SU-DHL-6 (cell line): ENCODE data around the gene ZFX.

Experiments
- H2AFZ ChIP-seq: fragments of 200-600 bp; sonication (generic); 2 replicates; pipeline ENCODE4 v1.6.1; 2014; ENCODE audit warnings: low read depth, mild to moderate bottlenecking, moderate library complexity, mixed read lengths, antibody characterized with exemption, low read length; ENCODE audit not compliant: severe bottlenecking
- H3F3A ChIP-seq: fragments of 200-600 bp; shearing (Covaris generic); 2 replicates; pipeline ENCODE4 v1.6.0; 2016; ENCODE audit warnings: antibody characterized with exemption, mild to moderate bottlenecking; ENCODE audit not compliant: insufficient read depth
- H3K27ac ChIP-seq: fragments of 200-600 bp; sonication (generic); 2 replicates; pipeline ENCODE4 v1.5.1; 2016; ENCODE audit warnings: low read depth, mild to moderate bottlenecking, low read length, moderate library complexity, mixed read lengths
- H3K27me3 ChIP-seq: fragments of 200-600 bp; sonication (generic), shearing (Covaris generic); 2 replicates; pipeline ENCODE4 v1.6.0; 2014; ENCODE audit warnings: mild to moderate bottlenecking, low read length
- H3K36me3 ChIP-seq: fragments of 200-600 bp; sonication (generic); 2 replicates; pipeline ENCODE4 v1.6.1; 2014; ENCODE audit warnings: mild to moderate bottlenecking, low read length, mixed read lengths
- H3K4me2 ChIP-seq: fragments of 300-600, 200-600 bp; shearing (Covaris generic), sonication (generic); 2 replicates; pipeline ENCODE4 v1.6.0; 2014; ENCODE audit warnings: low read length, low read depth, mild to moderate bottlenecking; ENCODE audit not compliant: poor library complexity, severe bottlenecking
- H3K4me3 ChIP-seq: fragments of 200-600 bp; sonication (generic); 2 replicates; pipeline ENCODE4 v1.5.1; 2014; ENCODE audit warnings: antibody characterized with exemption, low read length, mild to moderate bottlenecking, mixed read lengths; ENCODE audit not compliant: insufficient read depth, poor library complexity, severe bottlenecking
- H3K79me2 ChIP-seq: fragments of 200-600 bp; sonication (generic); 2 replicates; pipeline ENCODE4 v1.6.1; 2014; ENCODE audit warnings: mild to moderate bottlenecking, low read length, moderate library complexity; ENCODE audit not compliant: insufficient read depth
- H3K9ac ChIP-seq: fragments of 200-600 bp; sonication (generic); 2 replicates; pipeline ENCODE4 v1.7.0; 2014; ENCODE audit warnings: mild to moderate bottlenecking, low read length
- H3K9me2 ChIP-seq: fragments of 200-600 bp; sonication (generic); replicated peaks from 2 replicates; pipeline ENCODE4 v1.6.1; 2014; ENCODE audit warnings: low read length; ENCODE audit not compliant: insufficient read depth
- H3K9me3 ChIP-seq: fragments of 200-600 bp; sonication (generic); 2 replicates; pipeline ENCODE4 v1.6.1; 2014; ENCODE audit warnings: low read length, mixed read lengths; ENCODE audit not compliant: insufficient read depth
- H4K20me1 ChIP-seq: fragments of 200-600 bp; sonication (generic); 2 replicates; pipeline ENCODE4 v1.6.1; 2014; ENCODE audit warnings: low read depth, mild to moderate bottlenecking, antibody characterized with exemption, low read length, moderate library complexity, mixed read lengths
- EZH2phosphoT487 ChIP-seq: fragments of 200-600 bp; sonication (generic), shearing (Covaris generic); conservative IDR thresholded peaks from 2 replicates; pipeline ENCODE4 v1.6.1; 2018; ENCODE audit warnings: mild to moderate bottlenecking, antibody characterized with exemption, low read length, moderate library complexity, mixed read lengths
- TF ChIP-seq, protein P1 (sequence below): fragments of 200-600 bp; sonication (generic); IDR thresholded peaks from one replicate; pipeline ENCODE4 v1.5.1; 2017; ENCODE audit warnings: antibody characterized with exemption, mild to moderate bottlenecking, low read length, moderate library complexity; ENCODE audit not compliant: insufficient read depth, poor library complexity, severe bottlenecking

The ZFX gene

GRCh38 chrX:24113181-24113580 is 36.3 kb upstream of the ZFX start:
- Histone ChIP-seq H3K9ac (no peak overlapping the region), H3K79me2 (no peaks in the 10 kb centered on the region), H3K27me3 (no peaks in the 10 kb centered on the region), H4K20me1 (no peaks in the 10 kb centered on the region), H3K9me3 (no peaks in the 10 kb centered on the region), H3K4me2 (no peak overlapping the region), H3F3A (no peaks in the 10 kb centered on the region), H3K4me3 (no peak overlapping the region), H3K27ac (no peak overlapping the region), H3K36me3 (no peaks in the 10 kb centered on the region), H2AFZ (no peak overlapping the region), H3K9me2 (no peaks in the 10 kb centered on the region)
- no peak for TF ChIP-seq EZH2phosphoT487
- TF ChIP-seq, protein P1, sequence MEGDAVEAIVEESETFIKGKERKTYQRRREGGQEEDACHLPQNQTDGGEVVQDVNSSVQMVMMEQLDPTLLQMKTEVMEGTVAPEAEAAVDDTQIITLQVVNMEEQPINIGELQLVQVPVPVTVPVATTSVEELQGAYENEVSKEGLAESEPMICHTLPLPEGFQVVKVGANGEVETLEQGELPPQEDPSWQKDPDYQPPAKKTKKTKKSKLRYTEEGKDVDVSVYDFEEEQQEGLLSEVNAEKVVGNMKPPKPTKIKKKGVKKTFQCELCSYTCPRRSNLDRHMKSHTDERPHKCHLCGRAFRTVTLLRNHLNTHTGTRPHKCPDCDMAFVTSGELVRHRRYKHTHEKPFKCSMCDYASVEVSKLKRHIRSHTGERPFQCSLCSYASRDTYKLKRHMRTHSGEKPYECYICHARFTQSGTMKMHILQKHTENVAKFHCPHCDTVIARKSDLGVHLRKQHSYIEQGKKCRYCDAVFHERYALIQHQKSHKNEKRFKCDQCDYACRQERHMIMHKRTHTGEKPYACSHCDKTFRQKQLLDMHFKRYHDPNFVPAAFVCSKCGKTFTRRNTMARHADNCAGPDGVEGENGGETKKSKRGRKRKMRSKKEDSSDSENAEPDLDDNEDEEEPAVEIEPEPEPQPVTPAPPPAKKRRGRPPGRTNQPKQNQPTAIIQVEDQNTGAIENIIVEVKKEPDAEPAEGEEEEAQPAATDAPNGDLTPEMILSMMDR = no peak

- Histone ChIP-seq H3K27ac (no peak overlapping the region), H3K4me2 (no peak overlapping the region), H3K9me3 (no peaks in the 10 kb centered on the region), H3K9ac (no peak overlapping the region), H2AFZ (no peak overlapping the region), H3K9me2 (no peaks in the 10 kb centered on the region), H3K4me3 (no peak overlapping the region), H3K36me3 (no peaks in the 10 kb centered on the region), H3K79me2 (no peaks in the 10 kb centered on the region), H3F3A (no peaks in the 10 kb centered on the region), H4K20me1 (no peaks in the 10 kb centered on the region), H3K27me3 (no peaks in the 10 kb centered on the region)
- TF ChIP-seq, protein P1 = no peak
Measured at GRCh38 chrX:24117258-24117657, 32.3 kb upstream of the ZFX start.

- no peaks in the 10 kb centered on the region for H3K9me3 ChIP-seq
- H3K4me2 ChIP-seq = no peak overlapping the region
- H3K27me3 ChIP-seq = no peaks in the 10 kb centered on the region
Measured at GRCh38 chrX:24124244-24124799, 25.2 kb upstream of the ZFX start.

More at GRCh38 chrX:24124244-24124799, 25.2 kb upstream of the ZFX start:
- no peak overlapping the region for H2AFZ ChIP-seq
- H3K9me2 ChIP-seq = no peaks in the 10 kb centered on the region
- H4K20me1 ChIP-seq = no peaks in the 10 kb centered on the region
- H3K9ac ChIP-seq = no peak overlapping the region
- H3K36me3 ChIP-seq = no peaks in the 10 kb centered on the region
- H3K4me3 ChIP-seq = no peak overlapping the region
- no peak overlapping the region for H3K27ac ChIP-seq
- no peaks in the 10 kb centered on the region for H3K79me2 ChIP-seq
- no peak for TF ChIP-seq EZH2phosphoT487
- TF ChIP-seq, protein P1 = no peak
- H3F3A ChIP-seq = no peaks in the 10 kb centered on the region
